Measurements from ENCODE around the gene LRRC7. TPM values are rescaled to one million over a fixed set of nuclear protein-coding genes. Genes with fewer than 3 reads are reported as not detected.

The LRRC7 gene
- total RNA-seq, 1 experiment from 2014 or later = not detected

- intact Hi-C loops (cut with micrococcal nuclease; ENCODE audit: unreplicated experiment) = no loop called here
- Histone ChIP-seq H3K27me3 (replicated peaks; ENCODE audit: insufficient read depth, low read depth, low read length, poor library complexity) (no peaks in the 10 kb centered on the region), H3K27ac (ENCODE audit: low read depth, low read length, poor library complexity, severe bottlenecking) (no peak overlapping the region)
Measured at GRCh38 chr1:70024272-70024671, 456.6 kb downstream of the LRRC7 start.

GRCh38 chr1:70025052-70025451 is 457.3 kb downstream of the LRRC7 start:
- intact Hi-C loops (cut with micrococcal nuclease; ENCODE audit: unreplicated experiment) = no loop called here
- no peak for TF ChIP-seq EZH2 (IDR thresholded peaks at IDR 0.05; ENCODE audit: borderline replicate concordance, low read depth, low read length, poor library complexity, severe bottlenecking)
- TF ChIP-seq, protein P1, sequence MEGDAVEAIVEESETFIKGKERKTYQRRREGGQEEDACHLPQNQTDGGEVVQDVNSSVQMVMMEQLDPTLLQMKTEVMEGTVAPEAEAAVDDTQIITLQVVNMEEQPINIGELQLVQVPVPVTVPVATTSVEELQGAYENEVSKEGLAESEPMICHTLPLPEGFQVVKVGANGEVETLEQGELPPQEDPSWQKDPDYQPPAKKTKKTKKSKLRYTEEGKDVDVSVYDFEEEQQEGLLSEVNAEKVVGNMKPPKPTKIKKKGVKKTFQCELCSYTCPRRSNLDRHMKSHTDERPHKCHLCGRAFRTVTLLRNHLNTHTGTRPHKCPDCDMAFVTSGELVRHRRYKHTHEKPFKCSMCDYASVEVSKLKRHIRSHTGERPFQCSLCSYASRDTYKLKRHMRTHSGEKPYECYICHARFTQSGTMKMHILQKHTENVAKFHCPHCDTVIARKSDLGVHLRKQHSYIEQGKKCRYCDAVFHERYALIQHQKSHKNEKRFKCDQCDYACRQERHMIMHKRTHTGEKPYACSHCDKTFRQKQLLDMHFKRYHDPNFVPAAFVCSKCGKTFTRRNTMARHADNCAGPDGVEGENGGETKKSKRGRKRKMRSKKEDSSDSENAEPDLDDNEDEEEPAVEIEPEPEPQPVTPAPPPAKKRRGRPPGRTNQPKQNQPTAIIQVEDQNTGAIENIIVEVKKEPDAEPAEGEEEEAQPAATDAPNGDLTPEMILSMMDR (conservative IDR thresholded peaks at IDR 0.05; ENCODE audit: low read depth, low read length) = no peak
- POLR2A ChIA-PET (ENCODE audit: low non-redundant PET) = no interaction called here

More at GRCh38 chr1:70024272-70024671, 456.6 kb downstream of the LRRC7 start:
- no TSS peak for BruUV-seq (replicated peaks)
- no peak for DNase-seq (ENCODE audit: low spot score)
- H3K4me1 ChIP-seq (ENCODE audit: insufficient read depth, low read length, poor library complexity, severe bottlenecking) = no peaks in the 10 kb centered on the region
- H3K36me3 ChIP-seq (ENCODE audit: insufficient read depth, low read length, poor library complexity, severe bottlenecking) = no peaks in the 10 kb centered on the region
- TF ChIP-seq, protein P1 (conservative IDR thresholded peaks at IDR 0.05; ENCODE audit: low read depth, low read length) = no peak
- TF ChIP-seq EZH2 (IDR thresholded peaks at IDR 0.05; ENCODE audit: borderline replicate concordance, low read depth, low read length, poor library complexity, severe bottlenecking) = no peak
- H3K4me3 ChIP-seq (ENCODE audit: low read depth, low read length, poor library complexity, severe bottlenecking) = no peak overlapping the region
- ChIA-PET POLR2A (ENCODE audit: low non-redundant PET) (no interaction called here), CTCF (no interaction called here)
- no peaks in the 10 kb centered on the region for H3K9me3 ChIP-seq (ENCODE audit: low read depth, low read length, poor library complexity, severe bottlenecking)

GRCh38 chr1:70025846-70026245 is 458.1 kb downstream of the LRRC7 start:
- no peaks in the 10 kb centered on the region for H3K36me3 ChIP-seq (ENCODE audit: insufficient read depth, low read length, poor library complexity, severe bottlenecking)
- ChIA-PET POLR2A (ENCODE audit: low non-redundant PET) (no interaction called here), CTCF (no interaction called here)
- no peak overlapping the region for H3K27ac ChIP-seq (ENCODE audit: low read depth, low read length, poor library complexity, severe bottlenecking)
- H3K4me3 ChIP-seq (ENCODE audit: low read depth, low read length, poor library complexity, severe bottlenecking) = no peak overlapping the region
- no peaks in the 10 kb centered on the region for H3K27me3 ChIP-seq (replicated peaks; ENCODE audit: insufficient read depth, low read depth, low read length, poor library complexity)
- H3K4me1 ChIP-seq (ENCODE audit: insufficient read depth, low read length, poor library complexity, severe bottlenecking) = no peaks in the 10 kb centered on the region
- H3K9me3 ChIP-seq (ENCODE audit: low read depth, low read length, poor library complexity, severe bottlenecking) = no peaks in the 10 kb centered on the region
- no peak for TF ChIP-seq EZH2 (IDR thresholded peaks at IDR 0.05; ENCODE audit: borderline replicate concordance, low read depth, low read length, poor library complexity, severe bottlenecking)
- TF ChIP-seq, protein P1 (conservative IDR thresholded peaks at IDR 0.05; ENCODE audit: low read depth, low read length) = no peak
- intact Hi-C loops (cut with micrococcal nuclease; ENCODE audit: unreplicated experiment) = no loop called here
- no TSS peak for BruUV-seq (replicated peaks)
- no peak for DNase-seq (ENCODE audit: low spot score)

More at GRCh38 chr1:70025052-70025451, 457.3 kb downstream of the LRRC7 start:
- Histone ChIP-seq H3K4me3 (ENCODE audit: low read depth, low read length, poor library complexity, severe bottlenecking) (no peak overlapping the region), H3K27me3 (replicated peaks; ENCODE audit: insufficient read depth, low read depth, low read length, poor library complexity) (no peaks in the 10 kb centered on the region), H3K4me1 (ENCODE audit: insufficient read depth, low read length, poor library complexity, severe bottlenecking) (no peaks in the 10 kb centered on the region), H3K9me3 (ENCODE audit: low read depth, low read length, poor library complexity, severe bottlenecking) (no peaks in the 10 kb centered on the region), H3K27ac (ENCODE audit: low read depth, low read length, poor library complexity, severe bottlenecking) (no peak overlapping the region), H3K36me3 (ENCODE audit: insufficient read depth, low read length, poor library complexity, severe bottlenecking) (no peaks in the 10 kb centered on the region)
- DNase-seq (ENCODE audit: low spot score) = no peak
- no TSS peak for BruUV-seq (replicated peaks)
- CTCF ChIA-PET = no interaction called here
